Measurements from ENCODE around the gene TRIM72.
"Not testable (repeated sequence)": the region's sequence is repeated elsewhere in the genome, so short reads cannot be mapped to it uniquely, and the experiment has no call there.

TRIM72 gene

DNA sequence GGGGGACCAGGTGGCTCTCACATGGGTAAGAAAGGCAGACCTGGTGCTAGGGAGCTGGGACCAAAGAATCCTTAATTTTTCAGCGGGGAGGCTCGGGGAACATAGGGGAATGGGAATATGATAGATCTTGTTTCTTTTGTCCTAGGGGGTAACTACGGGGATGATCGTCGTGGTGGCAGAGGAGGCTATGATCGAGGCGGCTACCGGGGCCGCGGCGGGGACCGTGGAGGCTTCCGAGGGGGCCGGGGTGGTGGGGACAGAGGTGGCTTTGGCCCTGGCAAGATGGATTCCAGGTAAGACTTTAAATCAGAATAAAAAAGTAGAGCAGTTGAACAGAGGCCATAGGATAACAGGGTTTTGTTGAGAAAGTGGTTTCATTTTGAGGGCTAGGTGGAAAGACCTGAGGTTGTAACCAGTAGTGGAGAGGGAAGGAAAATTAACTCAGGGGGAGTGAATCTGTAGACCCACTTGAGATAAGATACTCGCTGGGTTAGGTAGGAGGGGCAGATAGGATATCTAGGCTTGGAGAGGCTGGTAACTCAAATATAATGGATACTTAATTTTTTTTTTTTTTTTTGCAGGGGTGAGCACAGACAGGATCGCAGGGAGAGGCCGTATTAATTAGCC is 23.0 kb upstream of the TRIM72 start:
- DNase-seq, result no peak

DNA sequence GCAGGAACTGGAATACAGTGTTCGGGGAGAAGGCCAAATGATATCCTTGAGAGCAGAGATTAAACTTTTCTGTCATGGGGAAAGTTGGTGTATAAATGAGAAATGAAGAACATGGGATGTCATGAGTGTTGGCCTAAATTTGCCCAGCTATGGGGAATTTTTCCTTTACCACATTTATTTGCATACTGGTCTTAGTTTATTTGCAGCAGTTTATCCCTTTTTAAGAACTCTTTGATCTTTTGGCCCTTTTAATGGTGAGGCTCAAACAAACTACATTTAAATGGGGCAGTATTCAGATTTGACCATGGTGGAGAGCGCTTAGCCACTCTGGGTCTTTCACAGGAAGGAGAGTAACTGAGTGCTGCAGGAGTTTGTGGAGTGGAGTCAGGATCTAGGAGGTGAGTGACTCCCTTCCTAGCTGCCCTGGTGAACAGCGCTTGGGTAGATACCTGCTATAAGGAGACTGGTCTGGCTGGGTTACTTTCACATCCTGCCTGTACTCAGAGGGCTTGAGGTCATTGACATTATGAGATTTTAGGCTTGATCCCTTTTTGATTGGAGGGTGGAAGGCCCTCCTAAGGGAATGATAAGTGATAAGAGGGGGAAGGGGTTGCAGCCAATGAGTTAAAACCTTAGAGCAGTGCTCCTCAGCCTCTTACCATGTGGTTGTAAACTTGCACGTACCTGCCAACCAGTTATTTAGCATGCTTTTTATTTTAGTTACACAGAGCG is 22.1 kb upstream of the TRIM72 start:
- no peak for DNase-seq

GRCh38 chr16:31192856-31193642 is 20.9 kb upstream of the TRIM72 start:
- no peak for DNase-seq

- DNase-seq, result no peak
Observed at GRCh38 chr16:31193874-31194273, 20.0 kb upstream of the TRIM72 start.

GRCh38 chr16:31194898-31195297 is 19.0 kb upstream of the TRIM72 start:
- no peak for DNase-seq

- not testable (repeated sequence) for DNase-seq
Observed at GRCh38 chr16:31195861-31196260, 18.1 kb upstream of the TRIM72 start.

DNA sequence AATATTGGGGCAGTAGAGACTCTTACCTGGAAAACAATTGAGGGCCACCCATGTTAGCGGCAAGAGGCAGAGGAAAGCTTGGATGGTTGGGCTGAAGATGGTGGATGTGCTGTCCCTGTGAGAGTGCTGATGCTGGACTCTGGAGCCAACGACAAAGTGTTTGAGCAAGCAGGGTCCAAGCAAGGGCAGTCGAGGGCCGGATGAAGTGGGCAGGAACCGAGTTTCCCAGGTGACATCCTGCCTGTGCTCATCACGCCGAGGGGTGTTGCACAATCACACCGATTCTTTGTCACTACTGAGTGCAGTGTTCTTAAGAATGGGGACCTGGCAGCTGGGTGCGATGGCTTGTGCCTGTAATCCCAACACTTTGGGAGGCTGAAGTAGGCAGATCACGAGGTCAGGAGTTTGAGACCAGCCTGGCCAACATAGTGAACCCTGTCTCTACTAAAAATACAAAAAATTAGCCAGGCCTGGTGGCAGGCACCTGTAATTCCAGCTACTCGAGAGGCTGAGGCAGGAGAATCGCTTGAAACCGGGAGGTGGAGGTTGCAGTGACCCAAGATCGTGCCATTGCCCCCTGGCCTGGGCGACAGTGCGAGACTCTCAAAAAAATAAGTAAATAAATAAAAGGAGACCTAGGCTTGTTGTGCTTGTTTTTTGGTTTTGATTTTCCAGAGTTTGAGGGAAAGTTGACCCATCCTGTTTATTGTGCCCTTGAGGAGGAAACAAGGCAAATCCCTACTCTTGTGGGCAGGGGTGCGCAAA is 17.4 kb upstream of the TRIM72 start:
- no peak for DNase-seq

DNA sequence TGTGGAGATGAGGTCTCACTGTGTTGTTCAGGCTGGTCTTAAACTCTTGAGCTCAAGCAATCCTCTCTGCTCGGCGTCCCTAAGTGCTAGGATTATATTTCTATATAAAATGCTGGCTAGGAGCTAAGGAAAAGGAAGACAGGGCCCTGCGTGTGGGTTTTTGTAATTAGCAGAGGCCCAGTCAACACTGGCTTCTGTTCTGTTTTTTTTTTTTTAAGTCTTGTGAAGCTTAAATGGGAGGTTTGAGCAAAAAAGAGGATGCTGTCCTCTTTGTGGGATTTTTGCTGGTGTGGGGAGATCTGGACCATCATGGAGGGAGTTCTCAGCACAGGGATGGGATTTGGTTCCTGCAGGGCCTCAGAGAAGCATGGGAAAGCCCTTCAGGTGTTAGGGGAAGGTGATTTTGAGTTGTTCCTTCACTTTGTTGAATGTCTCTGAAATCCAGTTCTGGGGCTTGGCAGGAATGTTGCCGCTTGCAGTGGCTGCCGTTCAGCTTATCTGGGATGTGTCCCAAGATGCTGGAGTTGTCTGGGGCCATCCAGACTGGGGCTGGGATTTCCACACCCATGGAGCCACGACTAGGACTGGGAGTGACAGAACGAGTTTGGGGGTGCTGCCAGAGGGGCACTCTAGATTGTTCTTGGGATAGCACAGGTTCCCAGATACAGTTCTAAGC is 15.6 kb upstream of the TRIM72 start:
- no peak for DNase-seq

GRCh38 chr16:31199430-31200041 is 14.4 kb upstream of the TRIM72 start:
- no peak for DNase-seq

DNA sequence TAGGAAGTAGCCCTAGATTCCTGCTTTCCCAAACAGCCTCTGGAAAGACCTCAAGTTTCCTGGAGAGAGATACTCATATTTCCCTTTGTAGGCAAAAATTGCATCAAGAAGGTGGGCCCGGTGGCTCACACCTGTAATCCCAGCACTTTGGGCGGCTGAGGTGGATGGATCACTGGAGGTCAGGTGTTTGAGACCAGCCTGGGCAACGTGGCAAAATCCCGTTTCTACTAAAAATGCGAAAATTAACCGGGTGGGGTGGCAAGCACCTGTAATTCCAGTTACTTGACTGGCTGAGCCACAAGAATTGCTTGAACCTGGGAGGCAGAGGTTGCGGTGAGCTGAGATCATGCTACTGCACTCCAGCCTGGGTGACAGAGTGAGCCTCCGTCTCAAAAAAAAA is 13.8 kb upstream of the TRIM72 start:
- not testable (repeated sequence) for DNase-seq

- no peak for DNase-seq
Observed at GRCh38 chr16:31200821-31201568, 12.9 kb upstream of the TRIM72 start.

- no peak for DNase-seq
Observed at GRCh38 chr16:31201582-31202413, 12.1 kb upstream of the TRIM72 start.

- DNase-seq, result peak; percentile 72
Observed at GRCh38 chr16:31202414-31203375, 11.2 kb upstream of the TRIM72 start, which contains the start of gene PYCARD. TSS of gene PYCARD (minus strand) at chr16:31202760. CDS start at chr16:31202690, 70 bp downstream.

DNA sequence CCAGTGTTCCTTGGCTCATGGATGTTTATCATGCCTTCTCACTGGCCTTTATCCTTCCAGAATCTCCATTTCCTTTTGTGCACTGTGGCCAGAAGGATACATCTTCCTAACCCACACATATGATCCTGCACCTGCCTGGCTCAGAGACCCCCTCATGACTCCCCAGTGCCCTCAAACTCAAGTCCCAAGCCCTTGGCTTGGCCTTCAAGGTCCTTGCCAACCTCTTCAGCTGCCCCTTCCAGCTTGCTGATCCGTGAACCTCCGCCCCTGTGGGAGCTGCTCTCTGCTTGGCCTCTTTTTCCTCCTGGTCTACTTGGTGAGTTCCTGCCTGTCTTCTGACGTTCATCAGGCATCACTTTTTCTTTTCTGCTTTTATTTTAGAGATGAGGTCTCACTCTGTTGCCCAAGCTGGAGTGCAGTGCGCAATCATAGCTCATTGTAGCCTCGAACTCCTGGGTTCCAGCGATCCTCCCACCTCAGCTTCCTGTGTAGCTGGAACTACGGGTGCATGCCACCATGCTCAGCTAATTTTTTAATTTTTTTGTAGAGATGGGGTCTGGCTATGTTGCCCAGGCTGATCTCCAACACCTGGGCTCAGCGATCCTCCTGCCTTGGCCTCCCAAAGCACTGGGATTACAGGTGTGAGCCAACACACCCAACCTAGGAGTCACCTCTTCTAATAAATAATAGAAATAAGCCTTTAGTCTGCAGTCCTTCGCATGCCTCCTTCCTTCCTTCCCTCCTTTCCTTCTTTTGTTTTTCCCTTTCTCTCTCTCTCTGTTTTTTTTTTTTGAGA is 8.8 kb upstream of the TRIM72 start:
- DNase-seq, result no peak

DNA sequence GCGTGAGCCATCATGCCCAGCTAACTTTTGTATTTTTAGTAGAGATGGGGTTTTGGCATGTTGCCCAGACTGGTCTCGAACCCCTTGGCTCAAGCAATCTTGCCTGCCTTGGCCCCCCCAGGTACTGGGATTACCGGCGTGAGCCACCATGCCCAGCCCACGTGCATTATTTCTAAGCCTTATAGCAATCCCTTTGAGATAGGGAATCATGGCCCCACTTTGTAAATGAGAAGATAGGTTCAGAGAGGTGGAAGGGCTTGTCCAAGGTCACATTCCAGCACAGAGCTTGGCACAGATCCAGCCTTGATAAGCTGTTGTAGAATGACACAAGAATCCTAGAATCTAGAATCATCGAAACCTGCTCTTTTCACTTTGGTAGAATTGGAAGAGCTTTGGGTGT is 7.1 kb upstream of the TRIM72 start:
- no peak for DNase-seq

DNA sequence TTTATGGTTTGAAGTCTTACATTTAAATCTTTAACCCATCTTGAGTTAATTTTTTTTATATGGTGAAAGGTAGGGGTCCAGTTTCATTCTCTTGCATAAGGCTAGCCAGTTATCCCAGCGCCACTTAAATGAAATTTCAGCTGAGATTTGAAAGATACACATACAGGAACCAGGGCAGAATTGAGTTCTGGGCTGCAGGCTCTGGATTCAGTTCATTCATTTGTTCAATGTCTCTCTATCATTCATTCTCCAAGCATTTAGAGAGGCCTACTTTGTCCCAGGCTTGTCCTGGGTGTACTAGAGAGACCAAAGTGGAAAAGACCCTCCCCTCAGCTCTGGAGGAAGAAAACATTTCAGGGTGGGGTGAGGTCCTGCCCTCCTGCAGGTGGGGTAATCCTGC is 577 bp upstream of the TRIM72 start:
- DNase-seq, result no peak

DNA sequence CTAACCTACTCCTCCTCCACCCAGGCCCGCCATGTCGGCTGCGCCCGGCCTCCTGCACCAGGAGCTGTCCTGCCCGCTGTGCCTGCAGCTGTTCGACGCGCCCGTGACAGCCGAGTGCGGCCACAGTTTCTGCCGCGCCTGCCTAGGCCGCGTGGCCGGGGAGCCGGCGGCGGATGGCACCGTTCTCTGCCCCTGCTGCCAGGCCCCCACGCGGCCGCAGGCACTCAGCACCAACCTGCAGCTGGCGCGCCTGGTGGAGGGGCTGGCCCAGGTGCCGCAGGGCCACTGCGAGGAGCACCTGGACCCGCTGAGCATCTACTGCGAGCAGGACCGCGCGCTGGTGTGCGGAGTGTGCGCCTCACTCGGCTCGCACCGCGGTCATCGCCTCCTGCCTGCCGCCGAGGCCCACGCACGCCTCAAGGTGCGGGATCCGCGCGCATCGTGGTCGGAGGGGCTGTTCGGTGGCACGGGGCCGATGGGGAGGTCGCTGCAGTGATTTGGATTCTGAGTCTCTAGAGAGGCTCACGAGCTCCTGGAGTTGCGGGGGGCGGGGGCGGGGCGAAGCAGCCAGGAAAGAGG is 878 bp downstream of the TRIM72 start:
- no peak for DNase-seq

Measured in right forelimb (tissue), 1 donor.